Kidney (tissue), 14 donors: ENCODE results near the gene RABGGTA. TPM values are rescaled to one million over a fixed set of nuclear protein-coding genes. Genes with fewer than 3 reads are reported as not detected.

Source experiments
- DNase-seq, 5 donors: peaks; one replicate each; pipeline ENCODE4 v3.0.0-alpha.2; 2013 to 2020
- FAIRE-seq: peaks from 2 replicates; lab custom pipeline; 2012; peaks lifted over from hg19 to GRCh38; lab: Jason Lieb, UNC
- H3K27ac ChIP-seq, 2 donors: one replicate each; pipeline ENCODE4 v1.7.0; 2013; ENCODE audit warnings: low read depth in 2 of 2, low read length in 2 of 2, inconsistent platforms in 1 of 2
- H3K27me3 ChIP-seq: one replicate; pipeline ENCODE4 v1.7.1; 2013; ENCODE audit warnings: low read length, inconsistent platforms; ENCODE audit not compliant: control insufficient read depth, insufficient read depth
- H3K36me3 ChIP-seq, 3 donors: one replicate each; pipeline versions ENCODE4 v1.7.0 to v1.7.1; 2013; ENCODE audit warnings: low read length in 3 of 3, control low read depth in 1 of 3, inconsistent platforms in 1 of 3; ENCODE audit not compliant: insufficient read depth in 3 of 3, control insufficient read depth in 2 of 3
- H3K4me1 ChIP-seq, 3 donors: one replicate each; pipeline versions ENCODE4 v1.7.0 to v1.7.1; 2013; ENCODE audit warnings: low read length in 3 of 3, inconsistent platforms in 1 of 3, low read depth in 1 of 3; ENCODE audit not compliant: control insufficient read depth in 2 of 3, insufficient read depth in 2 of 3
- H3K4me3 ChIP-seq, 3 donors: one replicate each; pipeline versions ENCODE4 v1.7.0 to v1.8.1; 2013; ENCODE audit warnings: low read length in 3 of 3, control low read depth in 1 of 3, inconsistent platforms in 1 of 3
- H3K9ac ChIP-seq, 3 donors: one replicate each; pipeline versions ENCODE4 v1.7.0 to v1.7.1; 2013; ENCODE audit warnings: low read length in 3 of 3, control low read depth in 1 of 3, inconsistent platforms in 1 of 3
- H3K9me3 ChIP-seq, 3 donors: one replicate each; pipeline versions ENCODE4 v1.7.0 to v1.7.1; 2013; ENCODE audit warnings: low read length in 3 of 3, control low read depth in 1 of 3, inconsistent platforms in 1 of 3; ENCODE audit not compliant: control insufficient read depth in 2 of 3, insufficient read depth in 1 of 3
- intact Hi-C: fragments of 100-400 bp; cut with DNase I; formaldehyde crosslinking; loops from one replicate; pipeline ENCODE4 v1.11.1; 2022
- polyA plus RNA-seq: library from polyadenylated mRNA; stranded (reverse); fragments of 350-450 nt; fragmentation: Illumina TruSeq; extraction: RNeasy Lipid Tissue Mini Kit (QIAGEN cat#74804); gene quantifications from one replicate; pipeline ENCODE4 v1.2.3, GENCODE V29; 2014; ENCODE audit warnings: low read depth, low replicate concordance; ENCODE audit not compliant: insufficient read depth
- total RNA-seq: library from RNA; stranded (reverse); fragmentation: NEBNext Ultra II Directional; extraction: Animal tissue kit (Norgen Biotek cat#: 25700); gene quantifications from one replicate; pipeline ENCODE4 v1.2.1, GENCODE V29; 2021
- TF ChIP-seq, protein P1 (sequence below): IDR thresholded peaks from 3 replicates; pipeline ENCODE4 v1.5.1; 2012; ENCODE audit warnings: mild to moderate bottlenecking, moderate library complexity, borderline replicate concordance; ENCODE audit not compliant: insufficient read depth; ENCODE audit errors: extremely low read depth
- donor health status: control.
- donor health status: control.
- donor health status: control.
- donor health status: control.
- donor health status: control.
- donor health status: DM: yes; HTN: yes; CAD: no.
- donor health status: Normal renal cell carcinoma (clear cell type).

Gene RABGGTA
- total and polyA plus RNA-seq, 2 donors from 2014 or later = 25.8 to 33.9 TPM

DNA sequence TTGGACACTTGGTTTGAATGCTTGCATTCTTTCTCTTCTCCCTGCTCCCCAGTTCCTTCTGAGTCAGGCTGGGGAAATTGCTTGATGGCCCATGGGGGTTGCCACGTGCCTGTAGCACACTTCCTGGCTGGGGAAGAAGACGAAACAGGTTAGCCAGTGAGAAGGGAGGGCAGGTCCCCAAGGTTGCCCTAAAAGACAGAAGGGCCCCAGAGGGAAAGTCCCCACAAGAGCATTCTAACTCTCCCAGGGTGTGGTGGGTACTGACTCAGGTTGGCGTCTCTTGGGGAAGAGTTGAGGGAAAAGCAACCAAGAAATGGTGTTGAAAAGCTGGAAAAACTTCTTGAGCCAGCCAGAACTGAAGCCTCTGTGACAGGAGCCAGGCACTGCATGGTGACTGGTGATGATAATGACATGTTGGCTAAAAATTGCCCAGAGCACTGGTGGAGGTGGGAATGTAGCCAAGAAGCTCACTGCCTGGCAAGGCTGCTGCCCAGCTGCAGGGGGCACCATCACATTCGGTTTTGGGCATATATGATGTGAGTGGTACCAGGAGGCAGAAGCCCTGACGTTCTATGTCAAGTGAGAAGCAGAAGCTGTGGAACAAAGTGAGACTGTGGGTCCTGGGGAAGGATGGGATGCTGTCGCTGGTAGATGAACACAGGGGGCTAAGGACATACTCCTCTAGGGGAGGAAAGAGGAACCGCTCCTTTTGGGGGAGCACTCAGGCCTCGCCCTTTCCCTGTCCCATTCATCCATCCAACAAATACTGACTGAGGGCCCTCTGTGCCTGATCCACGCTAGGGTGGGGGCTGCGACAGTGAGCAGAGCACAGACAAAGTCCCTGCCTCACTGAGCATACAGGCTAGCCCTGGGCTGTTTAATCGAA lies 8.1 kb upstream of the RABGGTA start:
- intact Hi-C loops = no loop called here
- Histone ChIP-seq H3K36me3 (no peaks in the 10 kb centered on the region), H3K27me3 (no peaks in the 10 kb centered on the region), H3K4me1 (peaks cover 0 to 3% (median 0%) of the 10 kb centered on the region in 3 donors), H3K9me3 (no peaks in the 10 kb centered on the region), H3K4me3 (no peak overlapping the region), H3K9ac (no peak overlapping the region), H3K27ac (no peak overlapping the region)
- TF ChIP-seq, protein P1, sequence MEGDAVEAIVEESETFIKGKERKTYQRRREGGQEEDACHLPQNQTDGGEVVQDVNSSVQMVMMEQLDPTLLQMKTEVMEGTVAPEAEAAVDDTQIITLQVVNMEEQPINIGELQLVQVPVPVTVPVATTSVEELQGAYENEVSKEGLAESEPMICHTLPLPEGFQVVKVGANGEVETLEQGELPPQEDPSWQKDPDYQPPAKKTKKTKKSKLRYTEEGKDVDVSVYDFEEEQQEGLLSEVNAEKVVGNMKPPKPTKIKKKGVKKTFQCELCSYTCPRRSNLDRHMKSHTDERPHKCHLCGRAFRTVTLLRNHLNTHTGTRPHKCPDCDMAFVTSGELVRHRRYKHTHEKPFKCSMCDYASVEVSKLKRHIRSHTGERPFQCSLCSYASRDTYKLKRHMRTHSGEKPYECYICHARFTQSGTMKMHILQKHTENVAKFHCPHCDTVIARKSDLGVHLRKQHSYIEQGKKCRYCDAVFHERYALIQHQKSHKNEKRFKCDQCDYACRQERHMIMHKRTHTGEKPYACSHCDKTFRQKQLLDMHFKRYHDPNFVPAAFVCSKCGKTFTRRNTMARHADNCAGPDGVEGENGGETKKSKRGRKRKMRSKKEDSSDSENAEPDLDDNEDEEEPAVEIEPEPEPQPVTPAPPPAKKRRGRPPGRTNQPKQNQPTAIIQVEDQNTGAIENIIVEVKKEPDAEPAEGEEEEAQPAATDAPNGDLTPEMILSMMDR = peak; percentile 28
- no peak for DNase-seq
- no peak for FAIRE-seq

DNA sequence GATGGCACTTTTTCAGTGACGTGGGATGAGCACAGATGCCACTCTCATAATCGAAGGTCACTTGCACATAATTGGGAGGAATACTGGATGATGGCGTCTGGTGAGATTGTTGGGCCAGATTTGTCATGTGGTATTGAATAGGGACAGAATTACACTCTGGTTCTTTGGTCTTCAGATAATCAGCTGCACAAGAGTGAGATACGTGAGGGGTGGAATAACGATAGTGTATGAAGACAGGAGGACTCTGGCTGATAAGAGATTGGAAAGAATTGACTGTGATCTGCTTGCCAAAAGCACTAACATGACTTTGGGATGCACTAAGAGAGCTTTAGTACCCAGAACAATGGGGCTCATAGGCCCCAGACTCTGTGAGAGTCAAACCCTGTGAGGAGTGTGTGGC lies 7.0 kb upstream of the RABGGTA start:
- Histone ChIP-seq H3K27ac (no peak overlapping the region), H3K9ac (no peak overlapping the region), H3K4me1 (peaks cover 0 to 3% (median 0%) of the 10 kb centered on the region in 3 donors), H3K9me3 (no peaks in the 10 kb centered on the region), H3K27me3 (no peaks in the 10 kb centered on the region), H3K4me3 (no peak overlapping the region), H3K36me3 (no peaks in the 10 kb centered on the region)
- intact Hi-C loops = no loop called here
- DNase-seq (no peak), FAIRE-seq (no peak)
- TF ChIP-seq, protein P1 = no peak

DNA sequence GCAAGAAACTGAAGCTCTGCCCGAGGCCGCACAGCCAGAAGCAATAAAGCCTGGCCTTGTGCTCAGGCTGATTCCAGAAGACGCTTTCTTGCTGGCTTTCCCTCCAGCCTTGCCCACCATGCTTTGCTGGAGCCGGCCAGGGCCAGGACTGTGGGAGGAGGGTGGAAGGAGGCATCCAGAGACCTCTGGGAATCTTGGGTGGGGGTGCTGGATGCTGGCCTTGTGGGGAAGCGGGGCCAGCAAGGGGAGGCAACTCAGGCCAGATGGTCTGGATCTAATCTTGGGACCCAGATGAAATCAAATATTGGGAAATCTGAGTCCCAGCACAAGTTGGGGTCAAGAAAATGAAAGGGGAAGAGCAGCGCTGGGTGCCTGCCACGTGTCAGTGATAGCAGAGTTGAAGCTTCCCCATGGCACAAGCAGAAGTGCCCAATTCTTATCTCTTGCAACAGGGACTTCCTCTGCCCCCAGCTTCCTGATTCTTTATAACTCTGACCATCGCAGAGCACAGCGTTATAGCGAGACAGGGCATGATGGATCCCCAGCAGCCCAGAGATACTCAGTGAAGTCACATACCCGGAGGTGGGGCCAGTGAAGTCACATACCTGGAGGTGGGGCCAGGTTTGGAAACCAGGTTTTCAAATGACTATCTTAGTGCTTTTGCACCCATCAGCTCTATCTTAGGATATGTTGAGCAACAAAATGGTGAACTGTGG lies 6.4 kb upstream of the RABGGTA start:
- no peak overlapping the region for H3K9ac ChIP-seq
- peaks cover 0 to 3% (median 0%) of the 10 kb centered on the region in 3 donors for H3K4me1 ChIP-seq
- no peaks in the 10 kb centered on the region for H3K27me3 ChIP-seq
- no peak overlapping the region for H3K4me3 ChIP-seq
- DNase-seq = no peak
- no peak overlapping the region for H3K27ac ChIP-seq
- intact Hi-C loops = no loop called here
- FAIRE-seq = no peak
- H3K36me3 ChIP-seq = no peaks in the 10 kb centered on the region
- H3K9me3 ChIP-seq = no peaks in the 10 kb centered on the region
- TF ChIP-seq, protein P1 = no peak
